Measurements from ENCODE around the gene IGF1.

IGF1 gene

DNA sequence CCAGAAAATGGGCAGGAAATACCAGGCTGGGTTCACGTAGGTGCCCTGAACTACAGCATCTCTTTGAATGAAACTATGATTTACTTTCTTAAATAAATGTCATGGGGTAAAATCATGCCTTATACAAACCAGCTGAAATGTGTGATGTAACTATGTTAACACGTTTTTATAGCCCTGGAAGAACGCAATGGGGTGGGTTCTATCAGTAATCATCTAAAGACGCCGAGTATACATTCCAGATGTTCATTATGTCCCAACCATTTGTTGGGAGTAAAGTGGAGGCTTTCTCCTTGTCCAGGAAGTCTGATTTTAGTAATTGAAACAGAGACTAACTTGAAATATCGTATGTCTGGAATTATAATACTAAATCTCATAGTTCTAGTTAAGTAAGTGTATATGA lies 16.2 kb upstream of the IGF1 start:
- DNase-seq (ENCODE audit: low read depth), result no peak

GRCh38 chr12:102487226-102487625 lies 6.9 kb upstream of the IGF1 start:
- DNase-seq (ENCODE audit: low read depth), result no peak

GRCh38 chr12:102486153-102486552 lies 5.8 kb upstream of the IGF1 start:
- no peak for DNase-seq (ENCODE audit: low read depth)

GRCh38 chr12:102484428-102484958 lies 4.1 kb upstream of the IGF1 start:
- peak; percentile 31 for DNase-seq (ENCODE audit: low read depth)

DNA sequence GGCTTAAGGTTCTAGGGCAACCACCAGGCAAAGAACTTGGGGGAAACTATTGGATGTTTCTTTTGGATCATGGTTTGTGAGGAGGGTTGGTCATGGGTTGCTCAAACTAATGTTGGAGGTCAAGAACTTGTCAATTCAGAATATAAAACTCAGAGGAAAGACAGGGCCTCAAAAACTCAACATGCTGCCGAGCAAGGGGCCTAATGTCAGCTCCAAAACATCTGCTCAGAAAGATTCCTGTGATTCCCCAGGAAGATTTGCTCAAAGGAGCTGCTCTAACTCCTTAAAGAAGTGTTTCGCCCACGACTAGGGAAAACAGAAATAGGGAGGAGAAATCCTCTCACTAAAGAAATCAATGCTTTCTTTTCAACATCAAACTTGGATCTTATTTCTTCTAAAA lies 3.7 kb upstream of the IGF1 start:
- no peak for DNase-seq (ENCODE audit: low read depth)

DNA sequence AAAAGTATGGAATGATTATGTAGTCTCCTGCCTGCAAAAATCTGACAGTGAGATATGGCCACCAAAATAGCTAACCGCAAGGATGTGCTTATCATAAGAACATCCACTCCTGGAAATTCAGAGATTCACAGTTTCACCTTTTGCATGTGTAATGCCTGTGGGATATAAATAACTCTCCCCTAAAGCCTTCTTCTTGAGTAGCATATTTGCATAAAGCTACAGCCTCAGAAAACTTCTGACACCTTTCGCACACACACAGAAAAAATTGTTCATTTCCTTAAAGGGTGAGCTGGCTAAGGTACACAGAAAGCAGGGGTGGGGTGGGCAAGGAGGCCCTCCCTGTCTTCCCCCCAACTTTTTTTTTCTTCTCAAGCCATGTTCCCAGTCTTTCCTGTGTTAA lies 3.1 kb upstream of the IGF1 start:
- no peak for DNase-seq (ENCODE audit: low read depth)

- DNase-seq (ENCODE audit: low read depth), result no peak
These were observed 1.5 kb upstream of the IGF1 start for GRCh38 chr12:102481705-102482425.

DNA sequence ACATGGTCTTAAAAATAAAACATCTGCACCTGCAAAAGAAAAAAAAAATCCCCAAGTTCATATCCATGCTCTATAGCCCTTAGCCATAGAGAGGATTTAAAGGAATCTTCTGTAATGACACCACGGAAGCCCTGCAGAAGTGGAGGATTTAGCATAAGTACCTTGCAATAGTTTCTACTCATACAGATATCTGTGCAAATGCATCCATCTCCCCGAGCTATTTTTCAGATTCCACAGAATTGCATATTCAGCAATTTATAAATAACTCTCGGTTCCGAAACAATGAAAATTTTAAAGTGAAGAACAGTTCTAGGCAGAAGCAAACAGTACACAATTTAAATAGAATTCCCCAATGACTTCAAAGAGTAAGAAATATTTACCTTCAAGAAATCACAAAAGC lies 424 bp downstream of the IGF1 start:
- DNase-seq (ENCODE audit: low read depth), result no peak

DNA sequence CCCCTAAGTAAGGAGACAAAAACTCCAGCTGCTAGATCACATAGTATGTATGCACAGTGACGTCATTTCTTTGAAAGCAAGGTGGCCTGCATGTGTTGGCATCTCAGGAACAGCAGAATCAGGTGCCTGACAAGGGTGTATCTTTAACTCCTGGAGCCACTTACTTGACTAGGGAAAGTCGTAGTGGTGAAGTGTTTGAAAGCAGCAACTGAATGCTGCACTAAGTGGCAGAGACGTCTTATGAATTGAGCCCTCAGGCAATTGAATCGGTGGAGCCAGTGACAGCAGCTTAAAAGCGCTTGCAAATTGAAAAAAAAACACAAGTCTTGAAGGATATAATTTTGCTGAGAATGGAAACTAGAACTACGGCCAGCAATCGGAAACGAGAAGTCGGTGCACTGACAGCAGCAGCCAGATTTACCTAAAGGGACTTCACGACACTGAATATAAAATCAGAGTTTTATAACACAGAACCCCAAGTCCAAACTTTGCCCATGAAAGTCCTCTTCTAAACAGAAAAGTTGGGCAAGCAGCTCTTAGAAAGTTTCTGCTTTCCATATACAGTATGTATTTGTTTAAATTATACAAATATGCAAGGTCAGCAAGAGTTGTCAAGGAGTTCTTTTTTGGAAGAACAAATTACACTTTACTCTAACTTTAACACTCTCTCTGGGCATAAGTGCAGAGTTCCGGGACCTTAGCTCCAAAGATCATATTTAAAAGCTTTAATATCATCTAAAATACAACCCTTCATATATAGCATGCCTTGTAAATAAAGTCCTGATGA lies 1.1 kb downstream of the IGF1 start:
- no peak for DNase-seq (ENCODE audit: low read depth)

GRCh38 chr12:102478405-102479098 lies 1.8 kb downstream of the IGF1 start:
- no peak for DNase-seq (ENCODE audit: low read depth)

GRCh38 chr12:102475355-102475754 lies 5.0 kb downstream of the IGF1 start:
- DNase-seq (ENCODE audit: low read depth), result no peak

- DNase-seq (ENCODE audit: low read depth), result no peak
These were observed 5.8 kb downstream of the IGF1 start for GRCh38 chr12:102474438-102475064.

DNA sequence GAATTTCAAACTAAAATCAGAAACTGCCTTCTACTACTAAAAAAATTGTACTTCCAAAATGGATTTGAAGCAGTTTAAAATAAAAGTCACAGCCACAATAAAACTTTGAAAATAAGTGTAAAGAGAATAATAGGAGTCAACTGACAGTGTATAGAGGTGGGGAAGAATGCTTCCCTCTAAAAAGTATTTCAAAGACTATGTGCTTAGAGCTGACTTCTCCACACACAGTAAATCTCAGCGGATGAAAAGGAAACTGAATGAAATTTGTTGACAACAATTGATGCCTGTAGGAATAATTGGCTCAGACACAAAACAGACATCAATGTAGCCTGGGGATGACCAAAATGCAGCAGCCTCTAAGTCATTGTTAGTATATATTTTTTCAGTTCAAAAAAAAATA lies 7.9 kb downstream of the IGF1 start:
- no peak for DNase-seq (ENCODE audit: low read depth)

- no peak for DNase-seq (ENCODE audit: low read depth)
These were observed 8.8 kb downstream of the IGF1 start for GRCh38 chr12:102471556-102471955.

GRCh38 chr12:102470945-102471344 lies 9.4 kb downstream of the IGF1 start:
- no peak for DNase-seq (ENCODE audit: low read depth)

- DNase-seq (ENCODE audit: low read depth), result no peak
These were observed 12.0 kb downstream of the IGF1 start for GRCh38 chr12:102468261-102468915.

DNA sequence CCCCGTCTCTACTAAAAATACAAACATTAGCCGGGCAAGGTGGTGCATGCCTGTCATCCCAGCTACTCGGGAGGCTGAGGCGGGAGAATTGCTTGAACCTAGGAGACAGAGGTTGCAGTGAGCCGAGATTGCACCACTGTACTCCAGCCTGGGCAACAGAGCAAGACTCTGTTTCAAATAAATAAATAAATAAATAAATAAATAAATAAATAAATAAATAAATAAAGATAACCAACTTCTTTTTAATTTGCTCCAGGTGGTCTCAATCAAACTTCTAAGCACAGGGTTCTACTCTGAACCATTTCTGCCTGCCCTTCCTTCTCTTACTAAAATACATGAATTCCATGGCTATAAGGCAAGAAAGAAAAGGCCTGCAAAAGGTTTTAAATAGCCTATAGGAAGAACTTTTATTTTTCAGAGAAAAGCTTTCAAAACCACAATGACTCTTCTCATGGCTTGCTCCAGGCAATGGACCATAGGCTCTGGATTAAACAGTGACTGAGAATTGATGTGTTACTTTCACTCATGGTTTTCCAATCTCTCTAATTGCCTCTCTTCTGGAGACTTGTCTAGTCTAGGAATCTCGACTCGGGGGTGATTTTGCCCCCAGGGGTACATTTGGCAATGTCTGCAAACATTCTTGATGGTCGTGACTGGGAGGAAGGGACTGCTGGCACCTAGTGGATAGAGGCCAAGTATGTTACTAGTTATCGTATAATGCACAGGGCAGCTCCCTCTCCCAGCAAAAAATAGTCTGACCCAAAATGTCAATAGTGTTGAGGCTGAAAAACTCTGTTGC lies 14.4 kb downstream of the IGF1 start:
- no peak for DNase-seq (ENCODE audit: low read depth)

DNA sequence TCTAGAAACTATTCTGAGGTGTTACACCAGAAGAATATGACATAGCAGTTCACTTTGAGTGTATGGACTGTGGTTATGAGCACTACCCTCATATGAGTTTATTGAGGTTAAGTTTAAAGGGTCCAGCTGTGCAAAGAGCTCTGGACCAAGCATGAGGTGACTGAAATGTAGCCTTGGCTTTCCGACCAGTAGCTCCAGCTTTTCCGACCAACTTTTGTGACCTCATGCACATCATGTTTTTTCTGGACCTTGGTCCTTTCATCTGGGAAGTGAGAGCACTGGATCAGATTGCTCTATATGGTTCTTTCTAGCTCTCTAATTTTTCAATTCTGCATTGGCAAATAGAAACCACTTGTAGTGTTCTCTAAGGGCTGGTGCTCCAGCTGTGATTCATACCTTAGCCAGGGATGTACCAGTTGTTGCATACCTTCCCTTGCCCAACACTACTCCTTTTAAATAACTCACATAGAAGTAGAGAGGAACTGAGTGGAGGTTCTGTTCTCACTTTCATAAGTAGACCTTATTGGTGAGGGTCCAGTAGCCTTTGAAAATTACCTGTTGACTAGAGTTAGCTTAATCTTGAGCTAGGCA lies 16.6 kb downstream of the IGF1 start:
- no peak for DNase-seq (ENCODE audit: low read depth)

GRCh38 chr12:102462795-102463465 lies 17.4 kb downstream of the IGF1 start:
- DNase-seq (ENCODE audit: low read depth), result peak; percentile 37

GRCh38 chr12:102462386-102462785 lies 18.0 kb downstream of the IGF1 start:
- DNase-seq (ENCODE audit: low read depth), result no peak

Data from fibroblast of the conjunctiva (primary cell).